HG03565 (cell line): ENCODE results near the gene LENG8.
"Not testable (repeated sequence)": the region's sequence is repeated elsewhere in the genome, so short reads cannot be mapped to it uniquely, and the experiment has no call there.

ENCODE experiments used
- ATAC-seq: cut with Tn5 transposase; IDR thresholded peaks from one replicate; pipeline ENCODE4 v1.9.1; 2021; ENCODE audit warnings: mild to moderate bottlenecking, moderate library complexity; ENCODE audit not compliant: unreplicated experiment

Gene LENG8

DNA sequence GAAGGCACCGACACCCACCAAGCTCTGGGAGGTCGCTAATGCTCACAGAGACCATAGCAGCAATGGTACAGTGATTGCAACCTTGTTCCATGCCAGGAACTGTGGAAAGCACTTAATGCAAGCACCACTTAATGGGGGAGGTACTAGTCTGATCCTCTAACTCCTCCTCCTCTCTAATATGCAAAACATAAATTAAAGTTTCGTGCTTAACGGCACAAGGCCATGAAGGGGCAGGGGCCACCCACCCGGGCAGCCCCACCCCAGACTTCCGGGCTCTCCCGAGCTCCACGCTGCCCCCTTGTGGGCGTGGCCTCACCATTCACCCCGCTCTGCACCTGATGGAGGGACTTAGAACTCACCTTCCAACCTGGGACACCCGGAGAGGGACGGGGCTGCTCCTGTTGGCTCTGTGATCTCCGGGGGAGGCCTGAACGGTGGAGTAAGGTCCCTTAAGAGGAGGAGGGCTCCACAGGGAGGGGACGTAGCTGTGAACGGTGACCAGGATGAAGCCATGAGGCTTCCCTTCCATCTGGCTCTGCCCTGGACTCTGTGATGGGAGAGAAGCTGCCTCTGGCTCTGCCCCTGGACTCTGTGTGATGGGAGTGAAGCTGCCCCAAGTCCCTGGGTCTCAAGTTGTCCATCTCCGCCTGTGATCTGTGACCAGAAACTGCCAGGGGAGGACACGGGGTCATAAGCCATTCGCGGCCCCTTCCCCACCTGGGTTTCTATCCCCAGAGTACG is 60.4 kb downstream of the LENG8 start:
- ATAC-seq: not testable (repeated sequence)
